CD4-positive, alpha-beta memory T cell (primary cell): Measurements from ENCODE around the gene POT1. TPM values are rescaled to one million over a fixed set of nuclear protein-coding genes. Genes with fewer than 3 reads are reported as not detected.

Source experiments
- CTCF ChIA-PET: fragments of 350-600 bp; sonication (Branson Sonifier 250); formaldehyde crosslinking; loops from one replicate; lab custom pipeline; 2021; ENCODE audit warnings: inconsistent platforms; ENCODE audit not compliant: partially characterized antibody; lab: Charles Lee
- POLR2A ChIA-PET: fragments of 350-600 bp; sonication (Branson Sonifier 250); formaldehyde crosslinking; loops from one replicate; lab custom pipeline; 2021; ENCODE audit not compliant: partially characterized antibody; lab: Charles Lee
- DNase-seq, 5 donors: peaks; one replicate each; pipeline versions ENCODE4 v3.0.0 to v3.0.0-alpha.2; 2020 to 2022; ENCODE audit warnings: mixed read lengths in 1 of 5
- H3K27ac ChIP-seq: one replicate; pipeline ENCODE4 v1.7.0; 2013; ENCODE audit warnings: low read depth, low read length
- H3K27me3 ChIP-seq: 2 replicates; pipeline ENCODE4 v1.7.0; 2013; ENCODE audit warnings: mild to moderate bottlenecking, low read length, moderate library complexity; ENCODE audit not compliant: insufficient read depth
- H3K36me3 ChIP-seq: 2 replicates; pipeline ENCODE4 v1.7.0; 2013; ENCODE audit warnings: mild to moderate bottlenecking, low read length, moderate library complexity; ENCODE audit not compliant: insufficient read depth
- H3K4me1 ChIP-seq: 2 replicates; pipeline ENCODE4 v1.7.0; 2013; ENCODE audit warnings: mild to moderate bottlenecking, low read length, moderate library complexity; ENCODE audit not compliant: insufficient read depth
- H3K4me3 ChIP-seq, 2 donors: one replicate each; pipeline ENCODE4 v1.7.0; 2013; ENCODE audit warnings: low read length in 2 of 2, mild to moderate bottlenecking in 1 of 2
- H3K9me3 ChIP-seq, 2 donors: one replicate each; pipeline ENCODE4 v1.7.0; 2013; ENCODE audit warnings: low read length in 2 of 2, control low read depth in 1 of 2; ENCODE audit not compliant: control insufficient read depth in 1 of 2
- H3K27ac Mint-ChIP-seq, 7 donors: one replicate each; pipeline ENCODE4 v1.8.0; 2020 to 2021; ENCODE audit warnings: mixed read lengths in 7 of 7, mild to moderate bottlenecking in 6 of 7, inconsistent platforms in 3 of 7, moderate library complexity in 3 of 7
- H3K27me3 Mint-ChIP-seq, 2 donors: one replicate each; pipeline ENCODE4 v1.8.0; 2020 to 2021; ENCODE audit warnings: mixed read lengths in 2 of 2
- H3K36me3 Mint-ChIP-seq, 2 donors: one replicate each; pipeline ENCODE4 v1.8.0; 2020 to 2021; ENCODE audit warnings: mixed read lengths in 2 of 2, inconsistent platforms in 1 of 2, mild to moderate bottlenecking in 1 of 2
- H3K4me1 Mint-ChIP-seq, 4 donors: one replicate each; pipeline ENCODE4 v1.8.0; 2020 to 2021; ENCODE audit warnings: mixed read lengths in 4 of 4, mild to moderate bottlenecking in 1 of 4
- H3K4me3 Mint-ChIP-seq, 8 donors: one replicate each; pipeline ENCODE4 v1.8.0; 2020 to 2021; ENCODE audit warnings: mixed read lengths in 8 of 8, mild to moderate bottlenecking in 7 of 8, moderate library complexity in 6 of 8, inconsistent platforms in 3 of 8
- H3K9me3 Mint-ChIP-seq, 8 donors: one replicate each; pipeline ENCODE4 v1.8.0; 2020 to 2021; ENCODE audit warnings: mixed read lengths in 8 of 8, mild to moderate bottlenecking in 5 of 8, inconsistent platforms in 3 of 8, moderate library complexity in 1 of 8
- intact Hi-C: fragments of 100-400 bp; cut with micrococcal nuclease; formaldehyde crosslinking; loops from one replicate; pipeline ENCODE4 v1.15.1; 2023
- polyA plus RNA-seq, 2 donors: library from polyadenylated mRNA; unstranded; fragments of 300-500 nt; fragmentation: Illumina TruSeq; gene quantifications; one replicate each; pipeline ENCODE4 v1.2.3, GENCODE V29; 2021
- total RNA-seq, 2 experiments: library from RNA; stranded (reverse); gene quantifications; one replicate each; pipeline ENCODE4 v1.2.3, GENCODE V29; 2021

POT1 gene
- total and polyA plus RNA-seq, 4 experiments from 2014 or later = 16.2 to 24.1 (median 21.3) TPM

DNA sequence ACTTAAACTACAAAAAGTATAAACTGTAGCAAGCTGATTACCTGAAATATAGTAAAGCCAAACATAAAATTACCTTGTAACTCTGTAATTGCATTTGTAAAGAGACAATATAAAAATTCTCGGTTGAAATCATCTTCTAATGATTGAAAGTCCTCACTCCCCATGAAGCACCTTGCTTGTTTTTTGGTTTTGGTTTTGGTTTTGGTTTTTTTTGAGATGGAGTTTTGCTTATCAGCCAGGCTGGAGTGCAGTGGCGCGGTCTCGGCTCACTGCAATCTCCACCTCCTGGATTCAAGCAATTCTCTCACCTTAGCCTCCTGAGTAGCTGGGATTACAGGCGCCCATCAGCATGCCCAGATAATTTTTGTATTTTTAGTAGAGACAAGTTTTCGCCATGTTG lies 130.2 kb downstream of the POT1 start:
- Histone ChIP-seq H3K4me1 (no peaks in the 10 kb centered on the region), H3K36me3 (no peaks in the 10 kb centered on the region), H3K27me3 (no peaks in the 10 kb centered on the region), H3K4me3 (no peak overlapping the region), H3K9me3 (no peaks in the 10 kb centered on the region), H3K27ac (no peak overlapping the region)
- Mint-ChIP-seq H3K27me3 (peaks cover 3 to 7% of the 10 kb centered on the region in 2 donors), H3K27ac (no peak overlapping the region), H3K9me3 (peaks cover 0 to 16% (median 10%) of the 10 kb centered on the region in 8 donors), H3K4me3 (no peak overlapping the region), H3K4me1 (no peaks in the 10 kb centered on the region), H3K36me3 (no peaks in the 10 kb centered on the region)
- ChIA-PET CTCF (no interaction called here), POLR2A (no interaction called here)
- DNase-seq = no peak
- intact Hi-C loops = no loop called here

DNA sequence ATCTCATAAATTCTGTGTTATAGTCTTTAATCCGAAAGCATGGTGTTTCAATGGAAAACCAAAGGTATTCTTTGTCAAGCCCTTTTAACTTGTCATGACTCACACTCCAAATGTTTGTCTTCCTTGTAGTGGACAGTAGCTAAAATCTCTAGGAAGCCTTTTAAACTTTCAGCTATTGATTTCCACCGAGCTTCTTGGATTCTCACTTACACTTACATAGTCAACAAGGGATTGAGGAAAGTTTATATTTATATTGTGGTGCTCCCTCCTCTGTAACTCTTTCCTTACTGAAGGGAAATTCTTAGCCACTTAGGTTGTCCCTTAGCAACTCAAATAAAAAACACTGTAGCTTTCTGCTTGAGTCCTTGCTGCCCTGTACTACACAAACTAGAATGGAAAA lies 132.9 kb downstream of the POT1 start:
- CTCF ChIA-PET = no interaction called here
- Mint-ChIP-seq H3K27ac (no peak overlapping the region), H3K4me1 (no peaks in the 10 kb centered on the region), H3K27me3 (peaks cover 8 to 10% of the 10 kb centered on the region in 2 donors), H3K36me3 (no peaks in the 10 kb centered on the region), H3K4me3 (no peak overlapping the region), H3K9me3 (peaks cover 0 to 16% (median 10%) of the 10 kb centered on the region in 8 donors)
- POLR2A ChIA-PET = no interaction called here
- H3K27me3 ChIP-seq = no peaks in the 10 kb centered on the region
- no peaks in the 10 kb centered on the region for H3K36me3 ChIP-seq
- no peaks in the 10 kb centered on the region for H3K4me1 ChIP-seq
- no peak overlapping the region for H3K4me3 ChIP-seq
- no peaks in the 10 kb centered on the region for H3K9me3 ChIP-seq
- intact Hi-C loops = no loop called here
- H3K27ac ChIP-seq = no peak overlapping the region
- DNase-seq = no peak

- Histone ChIP-seq H3K4me3 (no peak overlapping the region), H3K27ac (no peak overlapping the region), H3K36me3 (no peaks in the 10 kb centered on the region), H3K4me1 (no peaks in the 10 kb centered on the region), H3K27me3 (no peaks in the 10 kb centered on the region), H3K9me3 (no peaks in the 10 kb centered on the region)
- Mint-ChIP-seq H3K4me3 (no peak overlapping the region), H3K27me3 (peaks cover 8 to 12% of the 10 kb centered on the region in 2 donors), H3K4me1 (no peaks in the 10 kb centered on the region), H3K36me3 (no peaks in the 10 kb centered on the region), H3K27ac (no peak overlapping the region), H3K9me3 (peaks cover 2 to 16% (median 8%) of the 10 kb centered on the region in 8 donors)
- DNase-seq = no peak
- intact Hi-C loops = no loop called here
- POLR2A ChIA-PET = no interaction called here
- CTCF ChIA-PET = no interaction called here
Measured at GRCh38 chr7:124792696-124793095, 136.9 kb downstream of the POT1 start.

DNA sequence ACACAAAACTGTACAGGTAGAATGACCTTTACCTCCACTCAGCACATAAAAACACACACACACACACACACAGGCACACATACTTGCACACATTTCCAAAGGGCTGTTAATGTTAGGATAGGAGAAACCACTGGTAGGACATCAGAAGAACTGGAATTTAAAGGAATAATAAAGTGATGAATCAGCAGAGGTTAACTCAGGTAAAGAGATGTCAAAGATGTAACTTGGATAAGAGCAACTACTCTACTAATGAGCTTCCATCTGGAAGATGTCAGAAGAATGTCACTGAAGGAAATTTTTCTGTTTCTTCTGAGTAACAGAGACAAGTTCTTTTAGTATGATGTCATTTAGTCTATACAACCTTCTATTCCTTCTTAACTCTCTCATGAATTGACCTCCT lies 137.6 kb downstream of the POT1 start:
- POLR2A ChIA-PET = no interaction called here
- Mint-ChIP-seq H3K36me3 (no peaks in the 10 kb centered on the region), H3K4me1 (no peaks in the 10 kb centered on the region), H3K27ac (no peak overlapping the region), H3K9me3 (peaks cover 2 to 12% (median 8%) of the 10 kb centered on the region in 8 donors), H3K4me3 (no peak overlapping the region), H3K27me3 (peaks cover 9 to 12% of the 10 kb centered on the region in 2 donors)
- H3K9me3 ChIP-seq = no peaks in the 10 kb centered on the region
- DNase-seq = no peak
- CTCF ChIA-PET = no interaction called here
- H3K27me3 ChIP-seq = no peaks in the 10 kb centered on the region
- no peak overlapping the region for H3K4me3 ChIP-seq
- intact Hi-C loops = no loop called here
- H3K4me1 ChIP-seq = no peaks in the 10 kb centered on the region
- no peak overlapping the region for H3K27ac ChIP-seq
- no peaks in the 10 kb centered on the region for H3K36me3 ChIP-seq

DNA sequence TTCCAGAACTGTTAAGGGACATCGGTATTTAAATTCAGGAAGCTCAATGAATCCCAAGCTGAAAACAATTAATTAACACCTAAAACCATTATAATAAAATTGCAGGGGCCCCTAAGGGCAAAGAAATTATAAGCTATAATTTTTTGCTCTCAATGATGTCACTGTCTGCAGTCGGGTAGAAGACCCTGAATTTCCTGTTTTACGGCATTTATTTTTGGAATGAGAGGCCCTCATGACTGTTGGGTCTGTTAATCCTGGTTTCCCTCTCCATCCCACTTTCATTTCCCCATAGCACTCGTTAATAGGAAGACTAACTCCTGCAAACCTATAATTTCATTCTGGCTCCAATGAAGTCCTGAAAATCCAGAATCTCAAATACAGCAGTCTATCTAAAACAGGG lies 138.2 kb downstream of the POT1 start:
- H3K27me3 Mint-ChIP-seq = peaks cover 9 to 12% of the 10 kb centered on the region in 2 donors
- intact Hi-C loops = no loop called here
- Histone ChIP-seq H3K27ac (no peak overlapping the region), H3K36me3 (no peaks in the 10 kb centered on the region), H3K4me1 (no peaks in the 10 kb centered on the region), H3K9me3 (no peaks in the 10 kb centered on the region), H3K27me3 (no peaks in the 10 kb centered on the region), H3K4me3 (no peak overlapping the region)
- no peak for DNase-seq
- CTCF ChIA-PET = no interaction called here
- H3K4me3 Mint-ChIP-seq = no peak overlapping the region
- peaks cover 1 to 9% (median 7%) of the 10 kb centered on the region in 8 donors for H3K9me3 Mint-ChIP-seq
- H3K36me3 Mint-ChIP-seq = no peaks in the 10 kb centered on the region
- H3K27ac Mint-ChIP-seq = no peak overlapping the region
- POLR2A ChIA-PET = no interaction called here
- no peaks in the 10 kb centered on the region for H3K4me1 Mint-ChIP-seq

DNA sequence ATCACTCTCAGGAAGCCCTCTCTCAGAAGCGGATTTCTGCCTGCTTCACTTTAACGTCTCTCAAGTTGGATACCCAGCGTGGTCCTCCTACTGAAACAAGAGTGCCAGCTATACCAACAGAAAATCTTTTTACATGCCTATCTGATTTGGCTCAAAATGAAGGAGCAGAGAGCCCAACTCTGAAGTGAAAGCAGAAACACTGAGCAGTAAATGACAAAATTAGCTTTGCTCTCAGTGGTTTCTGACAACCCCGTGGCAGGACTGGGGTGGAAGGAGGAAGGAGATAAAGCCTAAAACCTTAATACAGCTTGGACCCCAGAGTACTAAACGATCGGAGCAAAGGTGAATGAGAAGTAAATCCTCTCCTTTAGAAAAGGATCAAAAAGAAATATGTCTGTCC lies 139.0 kb downstream of the POT1 start:
- Mint-ChIP-seq H3K9me3 (peaks cover 0 to 5% (median under 1%) of the 10 kb centered on the region in 8 donors), H3K36me3 (no peaks in the 10 kb centered on the region), H3K4me1 (no peaks in the 10 kb centered on the region), H3K27me3 (peaks cover 9 to 14% of the 10 kb centered on the region in 2 donors), H3K27ac (no peak overlapping the region), H3K4me3 (no peak overlapping the region)
- no peak for DNase-seq
- no peaks in the 10 kb centered on the region for H3K9me3 ChIP-seq
- H3K27me3 ChIP-seq = no peaks in the 10 kb centered on the region
- CTCF ChIA-PET = no interaction called here
- no peak overlapping the region for H3K27ac ChIP-seq
- H3K36me3 ChIP-seq = no peaks in the 10 kb centered on the region
- POLR2A ChIA-PET = no interaction called here
- H3K4me3 ChIP-seq = no peak overlapping the region
- H3K4me1 ChIP-seq = no peaks in the 10 kb centered on the region
- intact Hi-C loops = no loop called here

DNA sequence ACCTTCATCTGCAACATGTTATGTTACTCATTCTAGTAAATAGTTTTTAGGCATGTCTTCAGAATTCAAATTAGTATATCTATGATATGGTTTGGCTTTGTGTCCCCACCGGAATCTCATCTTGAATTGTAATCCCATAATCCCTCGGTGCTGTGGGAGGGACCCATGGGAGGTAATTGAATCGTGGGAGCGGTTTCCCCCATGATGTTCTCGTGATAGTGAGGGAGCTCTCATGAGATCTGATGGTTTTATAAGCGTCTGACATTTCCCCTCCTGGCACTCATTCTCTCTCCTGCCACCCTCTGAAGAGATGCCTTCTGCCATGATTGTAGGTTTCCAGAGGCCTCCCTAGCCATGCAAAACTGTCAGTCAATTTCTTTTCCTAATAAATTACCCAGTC lies 143.6 kb downstream of the POT1 start:
- no peaks in the 10 kb centered on the region for H3K27me3 ChIP-seq
- CTCF ChIA-PET = no interaction called here
- Mint-ChIP-seq H3K27ac (no peak overlapping the region), H3K9me3 (peaks cover 0 to 2% (median 0%) of the 10 kb centered on the region in 8 donors), H3K4me1 (no peaks in the 10 kb centered on the region), H3K36me3 (no peaks in the 10 kb centered on the region), H3K4me3 (no peak overlapping the region), H3K27me3 (peaks cover 3 to 10% of the 10 kb centered on the region in 2 donors)
- no peaks in the 10 kb centered on the region for H3K9me3 ChIP-seq
- POLR2A ChIA-PET = no interaction called here
- H3K27ac ChIP-seq = no peak overlapping the region
- intact Hi-C loops = no loop called here
- H3K4me1 ChIP-seq = no peaks in the 10 kb centered on the region
- no peaks in the 10 kb centered on the region for H3K36me3 ChIP-seq
- DNase-seq = no peak
- no peak overlapping the region for H3K4me3 ChIP-seq
